ENCODE measurements around the gene TMEM271. TPM values are rescaled to one million over a fixed set of nuclear protein-coding genes. Genes with fewer than 3 reads are reported as not detected.

The TMEM271 gene
- total and polyA plus RNA-seq, 4 donors: not detected

GRCh38 chr4:600850-601515 is 24.9 kb upstream of the TMEM271 start:
- Histone ChIP-seq H3K4me3 (ENCODE audit: low read depth in 1 of 3, low read length in 3 of 3) (no peak overlapping the region), H3K27ac (ENCODE audit: low read depth in 1 of 2, low read length in 2 of 2) (no peak overlapping the region), H3K9me3 (ENCODE audit: control insufficient read depth in 4 of 4, low read length in 3 of 4) (peaks cover 0 to 5% (median 1%) of the 10 kb centered on the region in 4 donors), H3K27me3 (ENCODE audit: control insufficient read depth in 4 of 4, insufficient read depth in 4 of 4, low read length in 3 of 4) (peaks cover 0 to 4% (median 2%) of the 10 kb centered on the region in 4 donors), H3K36me3 (ENCODE audit: control insufficient read depth in 4 of 4, insufficient read depth in 3 of 4, low read depth in 1 of 4, low read length in 3 of 4) (no peaks in the 10 kb centered on the region), H3K4me1 (ENCODE audit: control insufficient read depth in 4 of 4, insufficient read depth in 4 of 4, low read length in 3 of 4) (no peaks in the 10 kb centered on the region), H3K9ac (ENCODE audit: low read depth in 1 of 2, low read length in 2 of 2) (no peak overlapping the region)
- TF ChIP-seq ATF3 (IDR thresholded peaks at IDR 0.05) (no peak), MAX (IDR thresholded peaks at IDR 0.05) (no peak), ZBTB33 (IDR thresholded peaks at IDR 0.05) (no peak), CTCF (IDR thresholded peaks at IDR 0.05; ENCODE audit: low read depth, low read length, missing input control) (no peak), TAF1 (conservative IDR thresholded peaks at IDR 0.05) (no peak), REST (IDR thresholded peaks at IDR 0.05) (no peak), HNF4A (conservative IDR thresholded peaks at IDR 0.05) (no peak), JUND (IDR thresholded peaks at IDR 0.05) (no peak), EGR1 (IDR thresholded peaks at IDR 0.05; ENCODE audit: low read depth in 2 of 2) (no peak), NR2F2 (IDR thresholded peaks at IDR 0.05) (no peak), RAD21 (IDR thresholded peaks at IDR 0.05) (no peak), HNF4G (IDR thresholded peaks at IDR 0.05) (no peak), GABPA (IDR thresholded peaks at IDR 0.05 in 1 of 2, conservative IDR thresholded peaks at IDR 0.05 in 1 of 2) (no peak)
- DNase-seq (ENCODE audit: low spot score): no peak
- WGBS: 56% methylated on average over 11 of the region's 11 CpGs

- H3K27me3 ChIP-seq (ENCODE audit: control insufficient read depth in 4 of 4, insufficient read depth in 4 of 4, low read length in 3 of 4): peaks cover 0 to 4% (median 2%) of the 10 kb centered on the region in 4 donors
- WGBS: 79% methylated on average over 6 of the region's 6 CpGs
These were observed 24.1 kb upstream of the TMEM271 start for GRCh38 chr4:600166-600565.

More at GRCh38 chr4:600166-600565, 24.1 kb upstream of the TMEM271 start:
- Histone ChIP-seq H3K9ac (ENCODE audit: low read depth in 1 of 2, low read length in 2 of 2) (no peak overlapping the region), H3K9me3 (ENCODE audit: control insufficient read depth in 4 of 4, low read length in 3 of 4) (peaks cover 0 to 5% (median 1%) of the 10 kb centered on the region in 4 donors), H3K27ac (ENCODE audit: low read depth in 1 of 2, low read length in 2 of 2) (no peak overlapping the region), H3K4me1 (ENCODE audit: control insufficient read depth in 4 of 4, insufficient read depth in 4 of 4, low read length in 3 of 4) (no peaks in the 10 kb centered on the region), H3K36me3 (ENCODE audit: control insufficient read depth in 4 of 4, insufficient read depth in 3 of 4, low read depth in 1 of 4, low read length in 3 of 4) (no peaks in the 10 kb centered on the region), H3K4me3 (ENCODE audit: low read depth in 1 of 3, low read length in 3 of 3) (no peak overlapping the region)
- TF ChIP-seq GABPA (IDR thresholded peaks at IDR 0.05 in 1 of 2, conservative IDR thresholded peaks at IDR 0.05 in 1 of 2) (no peak), MAX (IDR thresholded peaks at IDR 0.05) (no peak), EGR1 (IDR thresholded peaks at IDR 0.05; ENCODE audit: low read depth in 2 of 2) (no peak), FOXA2 (IDR thresholded peaks at IDR 0.05) (no peak), TAF1 (conservative IDR thresholded peaks at IDR 0.05) (no peak)
- no peak for DNase-seq (ENCODE audit: low spot score)

Measured in liver (tissue), 9 donors.